Measurements from ENCODE around the gene AP1S3.
"Not testable (repeated sequence)": the region's sequence is repeated elsewhere in the genome, so short reads cannot be mapped to it uniquely, and the experiment has no call there.

DNA sequence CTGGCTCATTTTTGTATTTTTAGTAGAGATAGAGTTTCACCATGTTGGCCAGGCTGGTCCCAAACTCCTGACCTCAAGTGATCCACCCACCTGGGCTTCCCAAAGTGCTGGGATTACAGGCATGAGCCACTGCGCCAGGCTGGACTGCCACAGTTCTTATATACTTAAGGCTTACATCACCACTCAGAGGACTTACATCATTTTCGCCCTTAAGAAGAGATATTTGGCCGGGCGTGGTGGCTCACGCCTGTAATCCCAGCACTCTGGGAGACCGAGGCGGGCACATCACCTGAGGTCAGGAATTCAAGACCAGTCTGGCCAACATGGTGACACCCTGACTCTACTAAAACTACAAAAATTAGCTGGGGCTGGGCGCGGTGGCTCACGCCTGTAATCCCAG, 49.3 kb downstream of the AP1S3 start:
- TF ChIP-seq EZH2phosphoT487 (IDR thresholded peaks at IDR 0.05; ENCODE audit: borderline replicate concordance), result not testable (repeated sequence)
- TF ChIP-seq, protein P1, sequence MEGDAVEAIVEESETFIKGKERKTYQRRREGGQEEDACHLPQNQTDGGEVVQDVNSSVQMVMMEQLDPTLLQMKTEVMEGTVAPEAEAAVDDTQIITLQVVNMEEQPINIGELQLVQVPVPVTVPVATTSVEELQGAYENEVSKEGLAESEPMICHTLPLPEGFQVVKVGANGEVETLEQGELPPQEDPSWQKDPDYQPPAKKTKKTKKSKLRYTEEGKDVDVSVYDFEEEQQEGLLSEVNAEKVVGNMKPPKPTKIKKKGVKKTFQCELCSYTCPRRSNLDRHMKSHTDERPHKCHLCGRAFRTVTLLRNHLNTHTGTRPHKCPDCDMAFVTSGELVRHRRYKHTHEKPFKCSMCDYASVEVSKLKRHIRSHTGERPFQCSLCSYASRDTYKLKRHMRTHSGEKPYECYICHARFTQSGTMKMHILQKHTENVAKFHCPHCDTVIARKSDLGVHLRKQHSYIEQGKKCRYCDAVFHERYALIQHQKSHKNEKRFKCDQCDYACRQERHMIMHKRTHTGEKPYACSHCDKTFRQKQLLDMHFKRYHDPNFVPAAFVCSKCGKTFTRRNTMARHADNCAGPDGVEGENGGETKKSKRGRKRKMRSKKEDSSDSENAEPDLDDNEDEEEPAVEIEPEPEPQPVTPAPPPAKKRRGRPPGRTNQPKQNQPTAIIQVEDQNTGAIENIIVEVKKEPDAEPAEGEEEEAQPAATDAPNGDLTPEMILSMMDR (conservative IDR thresholded peaks at IDR 0.05; ENCODE audit: low read length), result not testable (repeated sequence)

Measured in Loucy (cell line).